Breast epithelium (tissue), 3 donors: ENCODE results near the gene ERMARD.

ENCODE experiments used
- CTCF ChIP-seq, 3 donors: fragments of 450-650 bp; IDR thresholded peaks; one replicate each; pipeline ENCODE4 v1.5.1; 2016 to 2017; ENCODE audit warnings: antibody characterized with exemption in 3 of 3, mild to moderate bottlenecking in 3 of 3, moderate library complexity in 3 of 3
- POLR2A ChIP-seq: fragments of 450-650 bp; IDR thresholded peaks from one replicate; pipeline ENCODE4 v1.6.1; 2016; ENCODE audit warnings: antibody characterized with exemption, mild to moderate bottlenecking, moderate library complexity
- POLR2AphosphoS5 ChIP-seq, 3 donors: sonication (generic); formaldehyde crosslinking; IDR thresholded peaks; one replicate each; pipeline ENCODE4 v1.6.1; 2017; ENCODE audit warnings: antibody characterized with exemption in 3 of 3

GRCh38 chr6:169755162-169755561 is 3.7 kb downstream of the ERMARD start:
- TF ChIP-seq CTCF (IDR thresholded peaks at IDR 0.05): no peak
- no peak for TF ChIP-seq POLR2AphosphoS5 (IDR thresholded peaks at IDR 0.05)
- no peak for TF ChIP-seq POLR2A
